HUES6 (cell line): ENCODE measurements around the gene OVCA2.

Experiments
- H3K27ac ChIP-seq: 2 replicates; pipeline ENCODE4 v1.7.0; 2013; ENCODE audit warnings: low read depth, mild to moderate bottlenecking, low read length, inconsistent platforms
- H3K27me3 ChIP-seq: 2 replicates; pipeline ENCODE4 v1.6.1; 2013; ENCODE audit warnings: low read length; ENCODE audit not compliant: control insufficient read depth, insufficient read depth
- H3K36me3 ChIP-seq: 2 replicates; pipeline ENCODE4 v1.6.1; 2013; ENCODE audit warnings: low read length; ENCODE audit not compliant: control insufficient read depth, insufficient read depth
- H3K4me1 ChIP-seq: 2 replicates; pipeline ENCODE4 v1.6.1; 2013; ENCODE audit warnings: low read length; ENCODE audit not compliant: control insufficient read depth, insufficient read depth
- H3K4me3 ChIP-seq: 2 replicates; pipeline ENCODE4 v1.5.1; 2013; ENCODE audit warnings: low read depth, low read length
- H3K9ac ChIP-seq: one replicate; pipeline ENCODE4 v1.6.1; 2013; ENCODE audit warnings: mild to moderate bottlenecking, low read length
- H3K9me3 ChIP-seq: 2 replicates; pipeline ENCODE4 v1.6.1; 2013; ENCODE audit warnings: low read depth, low read length; ENCODE audit not compliant: control insufficient read depth, insufficient read depth

OVCA2 gene

DNA sequence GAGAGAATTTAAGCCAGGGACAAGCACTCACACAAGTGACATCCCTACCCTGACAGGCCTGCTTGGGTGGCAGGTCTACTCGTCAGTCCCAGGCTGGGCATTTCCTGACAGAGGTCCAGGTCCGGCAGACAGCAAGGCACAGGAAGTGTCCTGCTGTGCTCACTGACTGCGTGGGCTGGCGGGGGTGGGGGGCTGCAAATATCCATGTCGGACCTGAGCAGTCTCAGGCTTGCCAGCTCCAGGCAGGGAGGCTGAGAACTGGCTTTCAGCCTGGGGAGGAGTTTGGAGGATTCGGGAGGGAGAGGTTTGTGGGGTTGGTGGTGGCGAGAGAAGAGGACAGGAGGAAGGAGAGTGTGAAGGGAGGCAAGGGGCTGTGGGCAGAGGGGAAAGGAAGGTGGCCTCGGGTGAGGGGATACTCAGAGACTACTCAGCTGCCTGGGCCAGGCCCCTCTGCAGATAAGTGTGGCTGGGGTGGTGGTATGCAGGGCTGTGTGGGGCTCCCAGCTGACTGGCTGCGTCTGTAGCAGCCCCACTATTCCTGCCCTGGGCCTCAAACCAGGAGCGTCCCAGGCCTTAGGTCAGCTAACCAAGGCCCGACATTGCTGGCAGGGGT, 20.9 kb downstream of the OVCA2 start:
- peaks cover 23% of the 10 kb centered on the region for H3K36me3 ChIP-seq
- H3K4me1 ChIP-seq: peaks cover 45% of the 10 kb centered on the region; the same call in 1 of the 2 replicates
- H3K27ac ChIP-seq: no peak overlapping the region; the same call in 1 of the 2 replicates
- peaks cover 30% of the 10 kb centered on the region for H3K27me3 ChIP-seq
- H3K4me3 ChIP-seq: no peak overlapping the region; the same call in 1 of the 2 replicates
- H3K9me3 ChIP-seq: no peaks in the 10 kb centered on the region
- H3K9ac ChIP-seq: peak overlapping the region; percentile 21

DNA sequence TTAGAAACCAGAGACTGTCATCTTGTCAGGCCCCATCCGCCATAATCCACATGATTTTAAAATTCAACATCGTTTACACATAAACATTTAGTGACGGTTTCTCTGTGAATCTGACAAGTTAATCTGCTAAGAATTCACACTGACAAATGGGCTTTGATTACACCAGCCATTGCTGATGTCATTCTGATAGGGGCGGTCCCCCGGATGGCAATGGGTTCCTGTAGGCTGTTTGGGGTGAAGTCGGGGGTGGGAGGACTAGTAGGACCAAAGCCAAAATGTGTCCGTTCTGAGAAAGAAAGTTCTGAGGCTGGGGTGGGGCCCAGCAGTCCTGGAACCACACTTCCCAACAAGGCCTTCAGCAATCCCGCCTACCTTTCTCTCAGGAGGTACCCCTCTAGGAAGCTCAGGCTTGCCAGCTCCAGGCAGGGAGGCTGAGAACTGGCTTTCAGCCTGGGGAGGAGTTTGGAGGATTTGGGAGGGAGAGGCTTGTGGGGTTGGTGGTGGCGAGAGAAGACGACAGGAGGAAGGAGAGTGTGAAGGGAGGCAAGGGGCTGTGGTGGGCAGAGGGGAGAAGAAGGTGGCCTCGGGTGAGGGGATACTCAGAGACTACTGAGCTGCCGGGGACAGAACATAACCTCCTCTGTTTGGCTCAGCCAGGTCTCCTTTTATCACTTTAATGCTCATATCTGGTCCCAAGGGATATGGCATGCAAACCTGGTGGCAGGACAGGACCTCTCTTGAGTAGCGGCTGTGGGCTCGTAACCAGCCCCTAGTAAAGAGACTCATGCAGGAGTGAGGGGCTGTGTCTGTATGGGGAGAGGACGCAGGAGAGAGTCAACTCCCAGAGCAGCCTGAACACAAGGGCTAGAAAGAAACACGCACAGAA, 21.7 kb downstream of the OVCA2 start:
- H3K9me3 ChIP-seq: no peaks in the 10 kb centered on the region
- H3K27ac ChIP-seq: no peak overlapping the region; the same call in 1 of the 2 replicates
- H3K9ac ChIP-seq: peak overlapping the region; percentile 21
- peaks cover 24% of the 10 kb centered on the region for H3K36me3 ChIP-seq
- H3K4me1 ChIP-seq: peaks cover 53% of the 10 kb centered on the region; the same call in 1 of the 2 replicates
- no peak overlapping the region for H3K4me3 ChIP-seq
- peaks cover 22% of the 10 kb centered on the region for H3K27me3 ChIP-seq

DNA sequence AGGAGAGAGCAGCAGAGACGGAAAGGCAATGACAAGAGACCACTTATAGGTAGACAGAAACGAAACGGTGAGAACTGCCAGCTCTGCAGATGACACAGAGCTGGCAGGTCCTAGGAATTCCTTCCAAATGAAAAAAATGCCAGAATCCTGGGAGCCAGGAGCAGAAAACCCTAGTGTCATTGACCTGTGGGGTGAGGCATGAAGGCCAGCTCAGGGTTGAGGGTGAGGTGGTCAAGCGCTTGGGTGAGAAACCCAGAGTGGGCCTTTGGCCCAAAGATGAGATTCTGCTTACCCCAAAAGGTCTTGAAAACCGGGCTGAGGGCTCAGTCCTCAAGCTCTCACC, 22.3 kb downstream of the OVCA2 start:
- no peak overlapping the region for H3K27ac ChIP-seq
- no peaks in the 10 kb centered on the region for H3K9me3 ChIP-seq
- no peak overlapping the region for H3K4me3 ChIP-seq
- H3K4me1 ChIP-seq: peaks cover 56% of the 10 kb centered on the region; the same call in 1 of the 2 replicates
- peaks cover 16% of the 10 kb centered on the region for H3K27me3 ChIP-seq
- H3K9ac ChIP-seq: no peak overlapping the region
- peaks cover 24% of the 10 kb centered on the region for H3K36me3 ChIP-seq

DNA sequence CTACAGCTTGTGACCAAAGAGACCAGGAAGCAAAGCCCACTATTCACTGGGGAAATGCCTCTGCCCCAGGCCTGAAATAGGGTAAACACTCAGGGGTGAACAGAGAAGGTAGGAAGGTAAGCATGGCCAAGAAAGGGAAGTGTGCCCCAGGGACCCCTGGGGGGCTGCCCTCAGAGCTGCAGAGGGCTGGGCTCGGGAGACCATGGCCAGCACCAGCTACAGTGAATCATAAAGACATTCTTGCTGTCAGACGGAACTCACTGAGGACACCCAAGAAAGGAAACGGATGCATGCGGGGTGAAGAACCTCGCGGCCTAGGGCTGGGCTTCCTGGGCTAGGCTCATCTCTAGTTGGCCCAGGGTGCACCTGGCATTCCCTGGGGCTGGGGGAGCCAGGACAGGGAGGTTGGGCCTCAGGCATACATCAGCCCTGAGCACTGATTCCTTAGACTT, 22.7 kb downstream of the OVCA2 start:
- H3K4me1 ChIP-seq: peaks cover 53% of the 10 kb centered on the region; the same call in 1 of the 2 replicates
- H3K27ac ChIP-seq: no peak overlapping the region
- H3K9me3 ChIP-seq: no peaks in the 10 kb centered on the region
- peaks cover 24% of the 10 kb centered on the region for H3K36me3 ChIP-seq
- H3K4me3 ChIP-seq: no peak overlapping the region
- no peak overlapping the region for H3K9ac ChIP-seq
- peaks cover 12% of the 10 kb centered on the region for H3K27me3 ChIP-seq

DNA sequence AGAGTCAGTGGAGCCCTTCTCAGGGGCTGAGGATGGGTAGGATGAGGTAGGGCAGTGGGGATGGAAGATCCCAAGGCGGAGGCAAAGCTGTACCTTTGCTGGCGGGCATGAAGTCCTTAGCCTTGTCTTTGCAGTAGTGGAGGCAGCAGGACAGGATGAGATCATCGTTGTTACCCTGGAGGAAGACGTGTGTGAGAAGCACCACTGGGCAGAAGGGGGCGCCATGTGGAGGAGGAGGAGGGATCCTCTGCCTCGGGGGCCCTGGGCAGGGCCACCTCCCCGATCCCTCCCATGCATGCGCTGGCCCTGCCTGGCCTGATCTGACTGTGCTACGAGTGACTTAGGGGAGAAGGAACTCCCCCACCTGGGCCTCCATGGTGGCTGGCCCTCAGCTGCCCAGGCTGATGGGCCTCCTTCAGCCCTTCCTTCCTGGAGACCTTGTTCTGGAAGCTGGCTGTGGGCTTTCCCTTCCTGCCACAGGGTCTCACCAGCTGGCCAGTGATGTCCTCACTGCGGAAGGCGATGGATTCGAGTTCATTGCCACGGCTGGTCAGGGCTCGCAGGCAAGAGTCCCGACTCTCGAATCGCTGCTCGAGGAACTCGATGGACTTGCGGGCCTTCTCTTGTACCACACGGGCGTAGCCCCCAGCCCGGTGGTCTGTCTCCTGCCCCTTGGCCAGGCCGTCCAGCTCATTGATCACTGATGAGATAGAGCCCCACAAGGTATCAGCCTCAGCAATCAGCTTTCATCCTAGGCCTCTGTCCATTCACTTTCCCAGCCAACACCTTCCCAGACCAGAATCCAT, 23.4 kb downstream of the OVCA2 start:
- Histone ChIP-seq H3K27ac (no peak overlapping the region), H3K9ac (no peak overlapping the region), H3K9me3 (no peaks in the 10 kb centered on the region)

DNA sequence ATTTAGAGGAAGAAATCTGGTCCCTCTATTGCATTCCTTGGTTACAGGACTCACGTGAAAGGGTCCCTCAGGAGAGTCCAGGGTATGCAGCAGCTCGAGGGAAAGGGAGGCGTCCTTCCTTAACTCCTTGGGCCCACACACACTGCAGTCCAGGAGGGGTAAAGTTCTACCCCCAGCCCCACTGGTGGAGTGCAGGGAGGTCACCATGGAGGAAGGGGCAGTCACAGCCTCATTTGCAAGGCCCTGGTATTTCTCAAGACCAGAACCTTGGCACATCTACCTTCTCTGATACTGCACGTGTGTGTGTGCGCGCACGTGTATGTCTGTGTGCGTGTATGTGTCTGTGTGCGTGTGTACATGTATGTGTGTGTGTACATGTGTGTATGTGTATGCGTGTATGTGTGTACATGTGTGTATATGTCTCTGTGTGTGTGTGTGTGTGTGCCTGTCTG, 24.2 kb downstream of the OVCA2 start:
- Histone ChIP-seq H3K27ac (no peak overlapping the region), H3K36me3 (peaks cover 23% of the 10 kb centered on the region), H3K27me3 (no peaks in the 10 kb centered on the region), H3K4me3 (no peak overlapping the region), H3K9me3 (no peaks in the 10 kb centered on the region), H3K9ac (no peak overlapping the region), H3K4me1 (peaks cover 56% of the 10 kb centered on the region; the same call in 1 of the 2 replicates)

More for the DNA sequence above, 23.4 kb downstream of the OVCA2 start:
- Histone ChIP-seq H3K4me3 (no peak overlapping the region), H3K4me1 (peaks cover 53% of the 10 kb centered on the region; the same call in 1 of the 2 replicates), H3K27me3 (peaks cover 6% of the 10 kb centered on the region; the same call in 1 of the 2 replicates), H3K36me3 (peaks cover 24% of the 10 kb centered on the region)

DNA sequence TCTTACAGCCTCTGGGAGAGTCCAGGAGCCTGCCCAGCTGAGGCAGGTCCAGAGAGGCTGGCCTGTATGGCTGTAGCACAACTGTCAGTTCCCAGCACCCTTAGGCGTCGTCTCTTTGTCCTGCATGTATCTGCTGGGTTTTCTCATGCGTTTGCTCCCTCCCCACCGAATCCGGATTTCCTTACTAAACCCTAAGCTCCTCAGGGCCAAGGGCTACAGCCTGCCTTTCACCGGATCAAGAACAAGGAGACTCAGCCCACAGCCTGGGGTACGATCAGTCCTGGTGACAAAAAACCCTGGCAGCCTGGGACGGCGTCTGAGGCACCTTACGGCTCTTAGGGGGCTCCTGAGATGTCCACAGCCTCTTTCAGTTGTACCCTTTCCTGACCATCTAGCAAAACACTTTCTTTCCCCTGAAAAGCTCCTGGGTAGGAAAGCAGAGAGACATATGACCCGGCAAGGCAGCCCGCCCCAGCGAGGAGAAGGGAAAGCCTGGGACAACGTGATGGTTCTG, 25.3 kb downstream of the OVCA2 start:
- no peaks in the 10 kb centered on the region for H3K27me3 ChIP-seq
- H3K9ac ChIP-seq: no peak overlapping the region
- H3K4me3 ChIP-seq: no peak overlapping the region
- H3K9me3 ChIP-seq: no peaks in the 10 kb centered on the region
- H3K27ac ChIP-seq: no peak overlapping the region
- H3K36me3 ChIP-seq: peaks cover 20% of the 10 kb centered on the region
- peaks cover 54% of the 10 kb centered on the region; the same call in 1 of the 2 replicates for H3K4me1 ChIP-seq

DNA sequence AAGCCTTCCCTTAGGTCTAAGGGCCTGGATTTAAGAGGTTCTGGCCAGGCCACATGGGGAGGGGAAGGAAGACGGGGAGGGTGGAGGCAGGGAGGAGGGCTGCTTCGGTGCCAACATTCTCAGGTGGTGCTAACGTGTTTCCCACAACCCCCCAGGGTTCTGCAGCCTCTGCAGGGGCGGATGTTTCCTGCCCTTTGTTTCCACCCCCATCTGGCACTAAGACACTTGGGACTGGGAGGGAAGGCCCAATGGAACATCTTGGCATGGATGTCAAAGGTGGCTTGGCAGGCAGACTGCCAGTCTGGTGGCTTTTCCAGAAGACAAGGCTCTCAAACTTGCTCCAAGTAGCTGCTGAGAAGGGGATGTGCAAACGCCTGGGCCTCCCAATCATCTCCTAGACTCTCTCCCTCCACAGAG, 25.8 kb downstream of the OVCA2 start:
- Histone ChIP-seq H3K27me3 (no peaks in the 10 kb centered on the region), H3K4me3 (no peak overlapping the region), H3K9me3 (no peaks in the 10 kb centered on the region), H3K36me3 (peaks cover 20% of the 10 kb centered on the region), H3K4me1 (peaks cover 49% of the 10 kb centered on the region; the same call in 1 of the 2 replicates), H3K27ac (no peak overlapping the region), H3K9ac (no peak overlapping the region)

DNA sequence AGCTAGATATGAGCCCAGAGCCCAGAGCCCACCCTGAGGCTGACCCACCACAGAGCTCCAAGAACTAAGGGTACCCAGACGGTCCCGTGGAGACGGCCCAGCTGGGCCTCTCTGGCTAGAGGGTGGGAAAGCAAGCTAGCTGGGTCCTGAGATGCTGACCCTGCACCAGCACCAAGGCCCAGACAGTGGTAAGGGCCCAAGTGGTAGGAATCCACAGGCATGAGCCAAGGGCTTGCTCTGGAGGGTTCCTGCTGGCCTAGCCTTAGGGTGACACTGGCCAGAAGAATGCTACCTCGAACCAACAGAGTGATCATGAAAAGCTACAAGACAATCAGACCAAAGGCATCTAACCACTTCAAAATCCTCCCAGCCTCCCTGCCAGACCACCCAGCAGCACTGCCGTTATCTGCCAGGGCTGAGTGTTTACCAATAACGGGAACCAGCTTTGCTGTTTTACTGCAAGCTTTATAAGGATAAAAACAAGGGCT, 26.3 kb downstream of the OVCA2 start:
- H3K9ac ChIP-seq: no peak overlapping the region
- H3K27me3 ChIP-seq: no peaks in the 10 kb centered on the region
- no peak overlapping the region for H3K4me3 ChIP-seq
- no peak overlapping the region for H3K27ac ChIP-seq
- peaks cover 44% of the 10 kb centered on the region; the same call in 1 of the 2 replicates for H3K4me1 ChIP-seq
- H3K9me3 ChIP-seq: no peaks in the 10 kb centered on the region
- peaks cover 20% of the 10 kb centered on the region for H3K36me3 ChIP-seq

DNA sequence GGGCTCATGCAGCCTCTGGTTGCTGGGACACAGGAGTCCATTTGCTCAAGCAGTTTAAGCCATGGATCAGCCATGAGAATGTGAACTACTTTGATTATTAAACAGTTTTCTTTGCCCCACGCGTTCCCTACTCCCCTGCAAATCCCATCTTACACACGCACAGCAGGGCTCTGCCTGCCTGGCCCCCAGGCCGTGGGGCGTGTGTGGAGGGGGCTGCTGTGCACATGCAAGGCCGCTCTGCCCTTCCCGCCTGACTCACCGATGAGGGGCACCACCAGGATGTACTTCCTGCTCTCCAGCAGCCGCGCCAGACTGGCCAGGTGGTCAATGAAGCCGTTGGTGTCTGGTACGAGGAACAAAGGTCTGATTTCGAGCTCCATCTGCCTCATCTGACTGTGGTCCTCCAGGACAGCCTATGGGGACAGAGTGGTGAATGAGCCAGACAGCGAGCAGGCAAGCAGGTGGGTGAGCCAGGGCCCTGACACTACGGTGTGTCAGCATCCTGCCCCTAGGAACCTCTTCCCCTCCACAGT, 26.8 kb downstream of the OVCA2 start:
- no peak overlapping the region for H3K4me3 ChIP-seq
- H3K9ac ChIP-seq: no peak overlapping the region
- peaks cover 18% of the 10 kb centered on the region for H3K36me3 ChIP-seq
- H3K27ac ChIP-seq: no peak overlapping the region
- H3K27me3 ChIP-seq: no peaks in the 10 kb centered on the region
- H3K4me1 ChIP-seq: peaks cover 39% of the 10 kb centered on the region; the same call in 1 of the 2 replicates
- H3K9me3 ChIP-seq: no peaks in the 10 kb centered on the region
